H9 (cell line): Measurements from ENCODE around the gene ARNT2. TPM values are rescaled to one million over a fixed set of nuclear protein-coding genes. Genes with fewer than 3 reads are reported as not detected.
A peak's percentile ranks its signal among the peaks of the same experiment; 100 is the strongest.

Experiments
- DNase-seq: peaks from one replicate; pipeline ENCODE4 v3.0.0-alpha.2; 2017
- H2AFZ ChIP-seq: one replicate; pipeline ENCODE4 v1.6.1; 2013; ENCODE audit warnings: mild to moderate bottlenecking, low read length, control low read depth, moderate library complexity
- H2AK5ac ChIP-seq: 2 replicates; pipeline ENCODE4 v1.6.1; 2013; ENCODE audit warnings: low read length, control low read depth, mixed read lengths; ENCODE audit not compliant: insufficient read length
- H2BK120ac ChIP-seq: one replicate; pipeline ENCODE4 v1.6.1; 2013; ENCODE audit warnings: low read depth, mild to moderate bottlenecking, low read length, control low read depth, inconsistent platforms; ENCODE audit not compliant: poor library complexity, severe bottlenecking
- H2BK12ac ChIP-seq: 2 replicates; pipeline ENCODE4 v1.6.1; 2013; ENCODE audit warnings: low read length, control low read depth, mixed read lengths, low read depth; ENCODE audit not compliant: insufficient read length
- H2BK15ac ChIP-seq: 2 replicates; pipeline ENCODE4 v1.6.1; 2013; ENCODE audit warnings: low read depth, low read length, control low read depth
- H2BK20ac ChIP-seq: one replicate; pipeline ENCODE4 v1.6.1; 2013; ENCODE audit warnings: low read depth, mild to moderate bottlenecking, low read length, control low read depth, inconsistent platforms; ENCODE audit not compliant: poor library complexity, severe bottlenecking
- H2BK5ac ChIP-seq: 2 replicates; pipeline ENCODE4 v1.6.1; 2013; ENCODE audit warnings: low read length, control low read depth, mixed read lengths; ENCODE audit not compliant: insufficient read length
- H3K14ac ChIP-seq: 2 replicates; pipeline ENCODE4 v1.6.1; 2013; ENCODE audit warnings: low read length, control low read depth; ENCODE audit not compliant: insufficient read depth
- H3K18ac ChIP-seq: 2 replicates; pipeline ENCODE4 v1.6.1; 2013; ENCODE audit warnings: low read depth, mild to moderate bottlenecking, mixed read lengths, low read length, control low read depth; ENCODE audit not compliant: insufficient read length
- H3K23ac ChIP-seq: 2 replicates; pipeline ENCODE4 v1.6.1; 2013; ENCODE audit warnings: low read length, control low read depth, mixed read lengths, low read depth; ENCODE audit not compliant: insufficient read length
- H3K23me2 ChIP-seq: 2 replicates; pipeline ENCODE4 v1.6.1; 2013; ENCODE audit warnings: low read depth, mild to moderate bottlenecking, mixed read lengths, low read length, control low read depth; ENCODE audit not compliant: insufficient read length, poor library complexity, severe bottlenecking
- H3K27ac ChIP-seq: 2 replicates; pipeline ENCODE4 v1.5.1; 2013; ENCODE audit warnings: low read length, control low read depth, mixed read lengths, low read depth; ENCODE audit not compliant: insufficient read length
- H3K27me3 ChIP-seq: 2 replicates; pipeline ENCODE4 v1.6.1; 2013; ENCODE audit warnings: low read length, control low read depth, inconsistent platforms; ENCODE audit not compliant: insufficient read depth
- H3K4ac ChIP-seq: 2 replicates; pipeline ENCODE4 v1.6.1; 2013; ENCODE audit warnings: low read depth, mild to moderate bottlenecking, control low read depth, inconsistent platforms, low read length, moderate library complexity
- H3K4me1 ChIP-seq: 2 replicates; pipeline ENCODE4 v1.6.1; 2013; ENCODE audit warnings: low read length, control low read depth, inconsistent platforms; ENCODE audit not compliant: insufficient read depth
- H3K4me2 ChIP-seq: 2 replicates; pipeline ENCODE4 v1.6.1; 2013; ENCODE audit warnings: low read length, control low read depth, mixed read lengths; ENCODE audit not compliant: insufficient read length, insufficient read depth
- H3K56ac ChIP-seq: 2 replicates; pipeline ENCODE4 v1.6.1; 2013; ENCODE audit warnings: low read depth, mild to moderate bottlenecking, mixed read lengths, low read length, control low read depth; ENCODE audit not compliant: insufficient read length
- H3K79me1 ChIP-seq: 2 replicates; pipeline ENCODE4 v1.6.1; 2013; ENCODE audit warnings: low read depth, mild to moderate bottlenecking, moderate library complexity, low read length, control low read depth, inconsistent platforms; ENCODE audit not compliant: insufficient read depth, poor library complexity, severe bottlenecking
- H3K79me2 ChIP-seq: 2 replicates; pipeline ENCODE4 v1.6.1; 2013; ENCODE audit warnings: low read length, control low read depth, inconsistent platforms; ENCODE audit not compliant: insufficient read depth
- H3K9ac ChIP-seq: 2 replicates; pipeline ENCODE4 v1.6.1; 2013; ENCODE audit warnings: low read length, control low read depth, mixed read lengths; ENCODE audit not compliant: insufficient read length; ENCODE audit errors: extremely low read depth
- H3K9me3 ChIP-seq: one replicate; pipeline ENCODE4 v1.6.1; 2013; ENCODE audit warnings: low read depth, low read length, inconsistent platforms; ENCODE audit not compliant: control insufficient read depth
- H3T11ph ChIP-seq: one replicate; pipeline ENCODE4 v1.6.1; 2013; ENCODE audit warnings: mild to moderate bottlenecking, low read length, control low read depth, inconsistent platforms
- H4K20me1 ChIP-seq: one replicate; pipeline ENCODE4 v1.6.1; 2013; ENCODE audit not compliant: control insufficient read depth, insufficient read length, insufficient read depth
- H4K5ac ChIP-seq: 2 replicates; pipeline ENCODE4 v1.6.1; 2013; ENCODE audit warnings: low read depth, mild to moderate bottlenecking, mixed read lengths, low read length, control low read depth; ENCODE audit not compliant: insufficient read length
- H4K8ac ChIP-seq: replicated peaks from 2 replicates; pipeline ENCODE4 v1.6.1; 2013; ENCODE audit warnings: low read length, control low read depth, mixed read lengths, low read depth; ENCODE audit not compliant: insufficient read length
- H4K91ac ChIP-seq: 2 replicates; pipeline ENCODE4 v1.6.1; 2013; ENCODE audit warnings: low read depth, mild to moderate bottlenecking, moderate library complexity, mixed read lengths, low read length, control low read depth; ENCODE audit not compliant: insufficient read length
- H3K27ac Mint-ChIP-seq, 3 experiments: 2 replicates in 2 of 3; 3 replicates in 1 of 3; pipeline ENCODE4 v1.8.0; 2020 to 2021; ENCODE audit warnings: mixed read lengths in 3 of 3, mild to moderate bottlenecking in 1 of 3, moderate library complexity in 1 of 3
- H3K27me3 Mint-ChIP-seq: 2 replicates; pipeline ENCODE4 v1.8.0; 2021; ENCODE audit warnings: low read depth, mild to moderate bottlenecking, moderate library complexity, mixed read lengths
- H3K36me3 Mint-ChIP-seq, 3 experiments: 2 replicates in 2 of 3; 3 replicates in 1 of 3; pipeline ENCODE4 v1.8.0; 2020 to 2021; ENCODE audit warnings: low read depth in 3 of 3, mixed read lengths in 3 of 3; ENCODE audit not compliant: insufficient read depth in 1 of 3
- H3K4me1 Mint-ChIP-seq, 2 experiments: 2 replicates each; pipeline ENCODE4 v1.8.0; 2020; ENCODE audit warnings: mixed read lengths in 2 of 2
- H3K4me3 Mint-ChIP-seq, 2 experiments: 2 replicates in 1 of 2; 3 replicates in 1 of 2; pipeline ENCODE4 v1.8.0; 2020 to 2021; ENCODE audit warnings: mild to moderate bottlenecking in 2 of 2, mixed read lengths in 2 of 2, moderate library complexity in 1 of 2
- H3K9me3 Mint-ChIP-seq, 2 experiments: 2 replicates in 1 of 2; 3 replicates in 1 of 2; pipeline ENCODE4 v1.8.0; 2020; ENCODE audit warnings: mild to moderate bottlenecking in 2 of 2, mixed read lengths in 2 of 2, moderate library complexity in 1 of 2
- WGBS: extraction: QIAGEN DNeasy Blood & Tissue Kit; methylation state at CpG from one replicate; pipeline ENCODE4 v1.1.7; 2013; ENCODE audit warnings: missing lambda C conversion rate, low lambda C conversion rate, mixed read lengths; ENCODE audit not compliant: insufficient read length; ENCODE audit errors: extremely low coverage; 5-methylcytosine and 5-hydroxymethylcytosine counted together
- total RNA-seq: library from RNA; stranded (reverse); gene quantifications from 2 replicates; pipeline ENCODE4 v1.2.1, GENCODE V29; 2021
- TF ChIP-seq, protein P1 (sequence below): fragments of 200-600 bp; sonication (generic); conservative IDR thresholded peaks from 3 replicates; pipeline ENCODE4 v1.8.0; 2021; ENCODE audit warnings: antibody characterized with exemption, mild to moderate bottlenecking

Gene ARNT2
- total RNA-seq, 1 experiment from 2014 or later, result 10.5 TPM

DNA sequence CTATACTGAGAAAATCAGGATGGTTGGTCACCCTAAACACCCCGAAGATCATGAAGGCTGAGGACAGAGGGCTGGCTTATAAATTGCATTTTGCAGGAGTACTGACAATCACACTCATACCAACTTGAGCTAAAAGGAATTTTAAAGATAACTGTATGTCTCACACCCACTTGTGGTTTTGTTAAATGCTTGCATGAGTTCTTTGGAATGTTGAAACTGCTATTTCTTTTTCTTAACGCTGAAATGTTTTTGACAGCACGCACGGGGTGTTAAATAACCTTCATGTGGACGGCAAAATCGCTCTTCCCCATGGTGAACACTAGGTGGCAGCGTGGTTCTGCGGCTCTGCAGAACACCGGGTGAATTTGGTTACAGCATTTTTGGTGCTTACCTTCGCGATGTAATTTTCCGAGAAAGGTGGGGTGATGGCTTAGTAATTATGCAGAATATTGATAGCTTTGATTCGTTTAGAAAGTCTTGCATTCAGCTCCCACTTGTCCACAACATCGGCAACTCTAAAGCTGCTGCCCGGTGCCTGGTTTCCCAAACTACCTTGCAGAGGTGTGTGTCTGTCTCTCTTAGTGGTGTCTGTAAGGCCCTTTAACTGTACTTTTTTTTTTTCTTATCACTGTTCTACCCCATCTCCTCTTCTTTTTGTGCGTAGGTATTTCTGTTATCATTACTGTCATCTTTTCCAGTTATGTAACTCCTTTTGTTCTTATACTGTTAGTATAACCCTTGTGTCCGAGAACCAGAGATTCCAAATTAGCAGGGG lies 51.7 kb downstream of the ARNT2 start:
- no peak overlapping the region for H3K4me2 ChIP-seq
- WGBS, result no CpG with 5 or more reads among the region's 17 CpGs

More for the DNA sequence above, 51.7 kb downstream of the ARNT2 start:
- Histone ChIP-seq H2BK15ac (no peak overlapping the region), H2BK120ac (no peak overlapping the region), H3T11ph (no peak overlapping the region), H2BK12ac (no peak overlapping the region), H3K23me2 (no peaks in the 10 kb centered on the region), H3K9ac (no peak overlapping the region), H3K79me1 (no peaks in the 10 kb centered on the region), H4K91ac (no peak overlapping the region), H3K18ac (no peak overlapping the region), H2BK5ac (no peak overlapping the region), H3K4ac (no peak overlapping the region), H3K14ac (no peak overlapping the region), H3K79me2 (no peaks in the 10 kb centered on the region), H2AK5ac (no peak overlapping the region), H2BK20ac (no peak overlapping the region), H4K5ac (no peak overlapping the region), H4K8ac (no peak overlapping the region), H3K4me1 (peaks cover 8% of the 10 kb centered on the region; the same call in 1 of the 2 replicates), H2AFZ (no peak overlapping the region), H4K20me1 (no peaks in the 10 kb centered on the region), H3K23ac (no peak overlapping the region), H3K27ac (no peak overlapping the region), H3K56ac (no peak overlapping the region), H3K27me3 (no peaks in the 10 kb centered on the region), H3K9me3 (no peaks in the 10 kb centered on the region)
- Mint-ChIP-seq H3K27me3 (peaks cover 6% of the 10 kb centered on the region), H3K36me3 (peaks cover 0 to 5% (median 2%) of the 10 kb centered on the region in 3 experiments; a peak in 3 of 7 replicates), H3K4me3 (no peak overlapping the region), H3K9me3 (0 out of 5 replicates have a peak, but pooled peaks cover 0 to 4% of the 10 kb centered on the region in 2 experiments), H3K27ac (no peak overlapping the region), H3K4me1 (peaks cover 26 to 32% of the 10 kb centered on the region in 2 experiments)
- DNase-seq, result peak; percentile 60
- TF ChIP-seq, protein P1, sequence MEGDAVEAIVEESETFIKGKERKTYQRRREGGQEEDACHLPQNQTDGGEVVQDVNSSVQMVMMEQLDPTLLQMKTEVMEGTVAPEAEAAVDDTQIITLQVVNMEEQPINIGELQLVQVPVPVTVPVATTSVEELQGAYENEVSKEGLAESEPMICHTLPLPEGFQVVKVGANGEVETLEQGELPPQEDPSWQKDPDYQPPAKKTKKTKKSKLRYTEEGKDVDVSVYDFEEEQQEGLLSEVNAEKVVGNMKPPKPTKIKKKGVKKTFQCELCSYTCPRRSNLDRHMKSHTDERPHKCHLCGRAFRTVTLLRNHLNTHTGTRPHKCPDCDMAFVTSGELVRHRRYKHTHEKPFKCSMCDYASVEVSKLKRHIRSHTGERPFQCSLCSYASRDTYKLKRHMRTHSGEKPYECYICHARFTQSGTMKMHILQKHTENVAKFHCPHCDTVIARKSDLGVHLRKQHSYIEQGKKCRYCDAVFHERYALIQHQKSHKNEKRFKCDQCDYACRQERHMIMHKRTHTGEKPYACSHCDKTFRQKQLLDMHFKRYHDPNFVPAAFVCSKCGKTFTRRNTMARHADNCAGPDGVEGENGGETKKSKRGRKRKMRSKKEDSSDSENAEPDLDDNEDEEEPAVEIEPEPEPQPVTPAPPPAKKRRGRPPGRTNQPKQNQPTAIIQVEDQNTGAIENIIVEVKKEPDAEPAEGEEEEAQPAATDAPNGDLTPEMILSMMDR, result peak; percentile 94
